Astrocyte of the cerebellum (primary cell): ENCODE results near the gene NCOA1.

Experiments
- DNase-seq: peaks from one replicate; pipeline ENCODE4 v3.0.0-alpha.2; 2011; ENCODE audit warnings: low read depth
- H3K4me3 ChIP-seq: 2 replicates; pipeline ENCODE4 v1.5.1; 2011; ENCODE audit warnings: mild to moderate bottlenecking, low read depth, low read length, moderate library complexity
- in situ Hi-C: cut with HindIII; loops from 2 replicates; pipeline ENCODE4 v1.10.0; 2017; ENCODE audit warnings: low sequenced_read_pairs
- TF ChIP-seq, protein P1 (sequence below): IDR thresholded peaks from 2 replicates; pipeline ENCODE4 v1.5.1; 2012; ENCODE audit warnings: low read length, low read depth, moderate library complexity, mild to moderate bottlenecking; ENCODE audit errors: missing control alignments

Gene NCOA1

DNA sequence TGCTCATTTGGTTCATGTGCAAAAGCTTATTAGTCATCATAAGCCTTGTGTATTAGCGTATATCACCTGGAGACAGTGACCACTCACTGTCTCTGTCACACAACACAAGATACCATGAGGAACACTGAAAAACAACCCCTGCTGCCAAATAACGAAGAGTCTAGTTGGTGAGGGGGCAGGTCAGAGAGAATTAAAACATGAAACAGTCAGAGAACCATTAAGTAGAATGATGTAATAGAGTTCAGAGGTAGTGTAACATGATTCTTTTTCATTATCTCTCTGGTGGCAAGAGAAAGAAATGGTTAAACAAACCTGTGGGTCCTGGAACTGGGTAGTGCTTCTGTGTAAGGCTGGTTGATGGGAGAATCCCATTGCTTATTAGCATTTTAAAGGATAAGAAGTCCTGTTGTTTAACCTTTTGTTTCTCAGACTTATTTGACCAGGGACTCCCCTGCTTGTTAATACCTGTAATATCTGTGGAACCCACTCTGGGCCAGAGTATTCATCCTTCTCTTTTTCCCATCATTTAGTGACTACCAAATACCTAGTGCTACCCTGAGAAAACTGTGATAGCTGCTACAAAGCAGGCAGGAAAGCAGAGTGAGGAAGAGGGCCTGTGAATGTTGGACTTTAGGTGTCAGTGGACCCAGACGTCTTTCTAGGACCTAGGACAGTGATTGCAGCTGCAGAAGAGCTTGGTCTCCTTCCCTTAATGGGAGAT, 264.1 kb downstream of the NCOA1 start:
- H3K4me3 ChIP-seq = no peak overlapping the region
- TF ChIP-seq, protein P1, sequence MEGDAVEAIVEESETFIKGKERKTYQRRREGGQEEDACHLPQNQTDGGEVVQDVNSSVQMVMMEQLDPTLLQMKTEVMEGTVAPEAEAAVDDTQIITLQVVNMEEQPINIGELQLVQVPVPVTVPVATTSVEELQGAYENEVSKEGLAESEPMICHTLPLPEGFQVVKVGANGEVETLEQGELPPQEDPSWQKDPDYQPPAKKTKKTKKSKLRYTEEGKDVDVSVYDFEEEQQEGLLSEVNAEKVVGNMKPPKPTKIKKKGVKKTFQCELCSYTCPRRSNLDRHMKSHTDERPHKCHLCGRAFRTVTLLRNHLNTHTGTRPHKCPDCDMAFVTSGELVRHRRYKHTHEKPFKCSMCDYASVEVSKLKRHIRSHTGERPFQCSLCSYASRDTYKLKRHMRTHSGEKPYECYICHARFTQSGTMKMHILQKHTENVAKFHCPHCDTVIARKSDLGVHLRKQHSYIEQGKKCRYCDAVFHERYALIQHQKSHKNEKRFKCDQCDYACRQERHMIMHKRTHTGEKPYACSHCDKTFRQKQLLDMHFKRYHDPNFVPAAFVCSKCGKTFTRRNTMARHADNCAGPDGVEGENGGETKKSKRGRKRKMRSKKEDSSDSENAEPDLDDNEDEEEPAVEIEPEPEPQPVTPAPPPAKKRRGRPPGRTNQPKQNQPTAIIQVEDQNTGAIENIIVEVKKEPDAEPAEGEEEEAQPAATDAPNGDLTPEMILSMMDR = no peak
- no peak for DNase-seq
- in situ Hi-C loops = no loop called here

DNA sequence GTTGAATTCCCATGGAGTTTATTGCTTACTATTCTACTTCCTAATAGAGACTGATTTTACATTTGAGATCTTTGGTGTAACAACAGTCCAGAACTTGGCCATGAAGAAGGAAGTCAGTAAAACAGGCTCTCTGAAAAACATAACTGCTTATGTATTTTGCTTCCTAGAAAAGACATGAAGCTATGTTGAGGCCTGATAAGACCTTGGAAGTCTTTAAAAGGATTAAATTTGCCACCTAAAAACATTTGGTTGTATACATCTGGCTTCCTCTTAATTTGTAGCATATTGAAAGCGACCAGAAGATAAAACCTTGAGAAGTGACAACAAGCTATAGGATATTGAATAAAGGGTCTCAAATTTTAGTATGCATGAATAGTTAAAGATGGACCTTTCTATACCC, 265.7 kb downstream of the NCOA1 start:
- DNase-seq = no peak
- in situ Hi-C loops = no loop called here

DNA sequence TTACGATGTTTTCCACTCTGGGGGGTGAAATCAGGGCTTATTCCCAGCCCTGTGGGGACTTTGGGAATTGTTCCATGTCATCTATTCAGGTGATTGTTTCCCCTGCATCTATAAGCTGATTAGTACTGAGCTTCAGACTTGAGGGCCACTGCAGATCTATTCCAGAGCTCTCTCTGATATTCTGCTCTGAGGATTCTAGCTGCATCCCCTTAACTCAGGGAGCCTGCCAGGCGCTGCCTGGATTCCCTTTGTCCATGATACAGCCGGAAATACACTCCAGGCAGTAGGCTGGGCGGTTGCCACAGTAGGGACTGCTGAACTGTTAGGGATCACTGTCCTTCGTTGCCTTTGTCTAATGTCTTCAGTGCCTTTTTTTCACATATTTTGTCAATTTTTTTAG, 270.8 kb downstream of the NCOA1 start:
- in situ Hi-C loops = no loop called here
- DNase-seq = no peak
- no peak overlapping the region for H3K4me3 ChIP-seq
- TF ChIP-seq, protein P1 = no peak

More for the DNA sequence above, 265.7 kb downstream of the NCOA1 start:
- no peak overlapping the region for H3K4me3 ChIP-seq
- TF ChIP-seq, protein P1 = no peak

DNA sequence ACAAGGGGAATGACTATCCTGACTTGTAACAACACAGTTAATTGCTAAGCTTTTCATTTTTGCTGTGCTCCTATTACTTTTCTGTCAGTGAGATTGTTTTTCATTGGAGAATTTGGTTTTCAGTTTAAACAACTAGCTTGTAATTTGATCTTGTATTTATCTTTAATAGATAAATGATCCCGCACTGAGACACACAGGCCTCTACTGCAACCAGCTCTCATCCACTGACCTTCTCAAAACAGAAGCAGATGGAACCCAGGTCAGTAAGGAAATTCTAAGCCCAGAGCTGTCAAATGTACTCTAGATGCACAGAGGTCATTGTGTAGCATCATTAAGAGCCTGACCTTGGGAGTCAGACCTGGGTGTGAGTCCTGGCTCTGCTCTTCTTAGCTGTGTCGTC, 271.5 kb downstream of the NCOA1 start:
- no peak for DNase-seq
- TF ChIP-seq, protein P1 = no peak
- H3K4me3 ChIP-seq = no peak overlapping the region
- in situ Hi-C loops = no loop called here

DNA sequence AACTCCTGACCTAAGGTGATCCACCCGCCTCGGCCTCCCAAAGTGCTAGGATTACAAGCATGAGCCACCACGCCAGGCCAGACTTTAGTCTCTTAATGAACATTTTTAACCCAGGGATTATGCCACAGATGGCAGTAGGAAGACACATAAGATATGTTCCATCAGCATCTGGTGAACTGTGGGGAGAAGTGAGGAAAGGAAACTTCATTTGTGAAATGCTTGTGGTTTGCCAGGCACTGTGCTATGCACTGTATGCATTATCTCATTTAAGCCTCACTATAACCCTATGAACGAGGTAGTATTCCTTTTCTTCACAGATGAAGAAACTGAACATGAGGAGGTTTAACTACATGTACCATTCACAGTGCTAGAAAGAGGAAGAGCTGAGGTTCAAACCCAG, 272.8 kb downstream of the NCOA1 start:
- H3K4me3 ChIP-seq = no peak overlapping the region
- DNase-seq = no peak
- in situ Hi-C loops = no loop called here
- TF ChIP-seq, protein P1 = no peak

DNA sequence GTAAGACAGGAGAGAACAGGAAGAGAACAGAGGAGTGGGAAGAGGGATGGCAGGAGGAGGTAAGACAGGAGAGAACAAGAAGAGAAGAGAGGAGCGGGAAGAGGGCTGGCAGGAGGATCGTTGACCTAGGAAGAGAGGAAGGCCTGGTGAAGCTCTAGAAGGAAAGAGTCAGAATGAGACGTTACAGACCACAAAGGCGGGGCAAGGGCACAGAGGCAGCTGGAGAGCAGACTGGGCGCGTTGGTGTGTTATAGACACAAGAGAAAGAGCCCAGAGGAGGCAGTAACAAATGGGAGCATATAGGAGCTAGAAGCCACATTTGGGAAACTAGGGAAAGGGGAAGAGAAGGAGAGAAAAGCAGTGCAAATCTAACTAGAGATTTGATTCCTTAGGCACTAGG, 275.6 kb downstream of the NCOA1 start:
- TF ChIP-seq, protein P1 = no peak
- no peak for DNase-seq
- in situ Hi-C loops = no loop called here
- H3K4me3 ChIP-seq = no peak overlapping the region

DNA sequence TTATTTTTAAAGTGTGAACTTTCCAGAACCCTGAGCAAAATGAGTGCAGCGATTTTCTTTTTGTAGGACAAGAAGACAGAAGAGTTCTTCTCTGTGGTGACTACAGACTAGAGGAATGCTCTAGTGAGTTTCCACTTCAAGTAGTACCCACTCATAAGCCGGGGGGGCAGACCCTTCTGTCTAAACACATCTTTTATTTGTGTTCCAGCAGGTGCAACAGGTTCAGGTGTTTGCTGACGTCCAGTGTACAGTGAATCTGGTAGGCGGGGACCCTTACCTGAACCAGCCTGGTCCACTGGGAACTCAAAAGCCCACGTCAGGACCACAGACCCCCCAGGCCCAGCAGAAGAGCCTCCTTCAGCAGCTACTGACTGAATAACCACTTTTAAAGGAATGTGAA, 277.0 kb downstream of the NCOA1 start:
- DNase-seq = no peak
- TF ChIP-seq, protein P1 = no peak
- no peak overlapping the region for H3K4me3 ChIP-seq
- in situ Hi-C loops = no loop called here
